G401 (cell line): ENCODE measurements around the gene CHRNB4. TPM values are rescaled to one million over a fixed set of nuclear protein-coding genes. Genes with fewer than 3 reads are reported as not detected.

ENCODE experiments used
- total RNA-seq: library from RNA; depleted of rRNA; stranded (reverse); fragments of >200 nt; shearing (Covaris generic); gene quantifications from 2 replicates; pipeline ENCODE4 v1.2.3, GENCODE V29; 2014; rRNA removed

The CHRNB4 gene
- total RNA-seq, 1 experiment from 2014 or later, result not detected

Other genes with a start within 250 kb of the CHRNB4 start
- 19.2 and 23.8 TPM in 2 replicates for gene IREB2, start 203.0 kb downstream of the CHRNB4 start, total RNA-seq
- 5.3 and 13.9 TPM in 2 replicates for gene HYKK, start 133.6 kb downstream of the CHRNB4 start, total RNA-seq
- 481 and 600 TPM in 2 replicates for gene PSMA4, start 100.8 kb downstream of the CHRNB4 start, total RNA-seq
- 16.4 and 33.6 TPM in 2 replicates for gene CHRNA5, start 75.7 kb downstream of the CHRNB4 start, total RNA-seq
- 0.24 and 0.37 TPM in 2 replicates for gene CHRNA3, start 20.2 kb downstream of the CHRNB4 start, total RNA-seq
- 6.1 and 8.1 TPM in 2 replicates for gene ADAMTS7, start 170.3 kb upstream of the CHRNB4 start, total RNA-seq
- gene MORF4L1, start 231.7 kb upstream of the CHRNB4 start, total RNA-seq, result 654 and 661 TPM in 2 replicates